Glomerular visceral epithelial cell (primary cell): ENCODE measurements around the gene NAALADL2.

Source experiments
- DNase-seq: peaks from one replicate; pipeline ENCODE4 v3.0.0-alpha.2; 2016; ENCODE audit errors: extremely low spot score

NAALADL2 gene

GRCh38 chr3:175659670-175660350 lies 800.7 kb downstream of the NAALADL2 start:
- no peak for DNase-seq

- DNase-seq, result no peak
These were observed 803.7 kb downstream of the NAALADL2 start for GRCh38 chr3:175662815-175663214.

- no peak for DNase-seq
These were observed 805.8 kb downstream of the NAALADL2 start for GRCh38 chr3:175664911-175665310.

GRCh38 chr3:175668300-175668699 lies 809.2 kb downstream of the NAALADL2 start:
- DNase-seq, result no peak

- DNase-seq, result no peak
These were observed 811.4 kb downstream of the NAALADL2 start for GRCh38 chr3:175670557-175670956.

GRCh38 chr3:175672119-175672689 lies 813.1 kb downstream of the NAALADL2 start:
- peak; percentile 8 for DNase-seq

GRCh38 chr3:175679568-175679967 lies 820.4 kb downstream of the NAALADL2 start:
- no peak for DNase-seq

- no peak for DNase-seq
These were observed 833.1 kb downstream of the NAALADL2 start for GRCh38 chr3:175692256-175692655.

GRCh38 chr3:175695251-175695650 lies 836.1 kb downstream of the NAALADL2 start:
- no peak for DNase-seq

- no peak for DNase-seq
These were observed 843.8 kb downstream of the NAALADL2 start for GRCh38 chr3:175702956-175703355.

- no peak for DNase-seq
These were observed 845.4 kb downstream of the NAALADL2 start for GRCh38 chr3:175704366-175705055.

GRCh38 chr3:175713268-175713667 lies 854.1 kb downstream of the NAALADL2 start:
- no peak for DNase-seq

GRCh38 chr3:175716446-175716845 lies 857.3 kb downstream of the NAALADL2 start:
- no peak for DNase-seq

GRCh38 chr3:175726228-175726627 lies 867.1 kb downstream of the NAALADL2 start:
- no peak for DNase-seq

GRCh38 chr3:175728566-175728965 lies 869.4 kb downstream of the NAALADL2 start:
- DNase-seq, result no peak

- no peak for DNase-seq
These were observed 870.3 kb downstream of the NAALADL2 start for GRCh38 chr3:175729466-175729865.

GRCh38 chr3:175731543-175731942 lies 872.4 kb downstream of the NAALADL2 start:
- no peak for DNase-seq

GRCh38 chr3:175732017-175732416 lies 872.9 kb downstream of the NAALADL2 start:
- no peak for DNase-seq

GRCh38 chr3:175735866-175736265 lies 876.7 kb downstream of the NAALADL2 start:
- no peak for DNase-seq

- no peak for DNase-seq
These were observed 878.8 kb downstream of the NAALADL2 start for GRCh38 chr3:175737646-175738572.

- DNase-seq, result peak; percentile 13
These were observed 882.8 kb downstream of the NAALADL2 start for GRCh38 chr3:175741951-175742350.
